Lung (tissue), 12 donors: ENCODE data around the gene RSL24D1. TPM values are rescaled to one million over a fixed set of nuclear protein-coding genes. Genes with fewer than 3 reads are reported as not detected.

Source experiments
- ATAC-seq: fragments of 200-7000 bp; cut with Tn5 transposase; one replicate; pipeline ENCODE4 v1.9.1; 2020; ENCODE audit warnings: moderate number of reproducible peaks; ENCODE audit not compliant: insufficient read depth, low FRiP score
- DNase-seq, 3 donors: peaks; one replicate each; pipeline ENCODE4 v3.0.0-alpha.2; 2013 to 2017
- H3K27ac ChIP-seq, 2 donors: one replicate each; pipeline ENCODE4 v1.5.1; 2013; ENCODE audit warnings: mild to moderate bottlenecking in 2 of 2, moderate library complexity in 2 of 2, control low read depth in 1 of 2, inconsistent platforms in 1 of 2, low read depth in 1 of 2, low read length in 1 of 2
- H3K27me3 ChIP-seq, 3 donors: one replicate each; pipeline ENCODE4 v1.5.1; 2013; ENCODE audit warnings: low read length in 2 of 3; ENCODE audit not compliant: control insufficient read depth in 3 of 3, insufficient read depth in 3 of 3
- H3K36me3 ChIP-seq, 4 donors: one replicate each; pipeline ENCODE4 v1.5.1; 2013; ENCODE audit warnings: low read length in 4 of 4, mild to moderate bottlenecking in 1 of 4, moderate library complexity in 1 of 4; ENCODE audit not compliant: control insufficient read depth in 4 of 4, insufficient read depth in 4 of 4
- H3K4me1 ChIP-seq, 5 donors: one replicate each; pipeline ENCODE4 v1.5.1; 2013; ENCODE audit warnings: low read length in 5 of 5, mild to moderate bottlenecking in 2 of 5, moderate library complexity in 1 of 5; ENCODE audit not compliant: control insufficient read depth in 5 of 5, insufficient read depth in 5 of 5
- H3K4me3 ChIP-seq: one replicate; pipeline ENCODE4 v1.5.1; 2013; ENCODE audit warnings: mild to moderate bottlenecking, control low read depth, moderate library complexity
- H3K9ac ChIP-seq, 2 donors: one replicate each; pipeline ENCODE4 v1.5.1; 2013; ENCODE audit warnings: low read length in 2 of 2, control low read depth in 1 of 2; ENCODE audit not compliant: insufficient read depth in 1 of 2
- H3K9me3 ChIP-seq, 4 donors: one replicate each; pipeline ENCODE4 v1.5.1; 2013; ENCODE audit warnings: low read length in 3 of 4, mild to moderate bottlenecking in 1 of 4, moderate library complexity in 1 of 4; ENCODE audit not compliant: control insufficient read depth in 4 of 4, insufficient read depth in 3 of 4
- CTCF ChIP-seq: IDR thresholded peaks from 2 replicates; pipeline ENCODE4 v1.5.1; 2012; ENCODE audit warnings: mild to moderate bottlenecking; ENCODE audit errors: control extremely low read depth, extremely low read depth
- whole genome bisulfite sequencing, 2 donors: extraction: QIAGEN DNeasy Blood & Tissue Kit; methylation state at CpG; one replicate each; pipeline ENCODE4 v1.1.7; 2013; 5-methylcytosine and 5-hydroxymethylcytosine counted together
- polyA plus RNA-seq, 2 donors: library from polyadenylated mRNA; stranded (reverse); fragments of 200-250 nt; gene quantifications; one replicate each; pipeline ENCODE4 v1.2.1, GENCODE V29; 2013
- total RNA-seq, 2 donors: library from RNA; depleted of rRNA in 1 of 2; stranded (reverse); fragments of >200 nt in 1 of 2; gene quantifications; one replicate each; pipeline ENCODE4 v1.2.1, GENCODE V29; 2014 to 2021
- donor health status: control.
- donor health status: control.
- donor health status: Bipolar disorder and iron deficiency.
- donor health status: healthy.
- donor health status: DM: yes; HTN: yes; CAD: no.

The RSL24D1 gene
- total and polyA plus RNA-seq, 4 donors, result 45.9 to 102 (median 63.9) TPM

- DNase-seq, result no peak
- Histone ChIP-seq H3K9me3 (peaks cover 0 to 18% (median 6%) of the 10 kb centered on the region in 4 donors), H3K27ac (no peak overlapping the region), H3K36me3 (no peaks in the 10 kb centered on the region), H3K4me3 (no peak overlapping the region), H3K27me3 (no peaks in the 10 kb centered on the region), H3K9ac (no peak overlapping the region), H3K4me1 (no peaks in the 10 kb centered on the region)
- ATAC-seq, result no peak
- WGBS, 2 donors, result 95 to 97% methylated on average over 2 of the region's 2 CpGs
- no peak for TF ChIP-seq CTCF
Measured at GRCh38 chr15:55132672-55133071, 64.1 kb downstream of the RSL24D1 start.

Other genes starting within 250 kb of the RSL24D1 start
- gene RAB27A, start 92.9 kb upstream of the RSL24D1 start, total RNA-seq, result 10 to 100 TPM; 55.1 to 71.7 TPM
- gene RAB27A, start 92.9 kb upstream of the RSL24D1 start, polyA plus RNA-seq, result 10 to 100 TPM; 24.4 to 77.1 TPM
- gene PIGBOS1, start 122.2 kb upstream of the RSL24D1 start, total RNA-seq, result 10 to 100 TPM; 12.9 to 17.1 TPM
- gene PIGBOS1, start 122.2 kb upstream of the RSL24D1 start, polyA plus RNA-seq, result 10 to 100 TPM; 19.1 to 29.0 TPM
- 10 to 100 TPM in 1 of 2 donors, 1 to 10 TPM in 1; 9.8 to 15.3 TPM for gene PIGB, start 122.3 kb upstream of the RSL24D1 start, total RNA-seq
- 10 to 100 TPM; 10.6 to 17.0 TPM for gene PIGB, start 122.3 kb upstream of the RSL24D1 start, polyA plus RNA-seq
- gene CCPG1, start 211.4 kb upstream of the RSL24D1 start, total RNA-seq, result 10 to 100 TPM; 60.7 to 75.0 TPM
- 10 to 100 TPM; 24.0 to 46.9 TPM for gene CCPG1, start 211.4 kb upstream of the RSL24D1 start, polyA plus RNA-seq
- 1 to 10 TPM; 5.7 to 5.9 TPM for gene PIERCE2, start 211.6 kb upstream of the RSL24D1 start, total RNA-seq
- 10 to 100 TPM in 1 of 2 donors, 1 to 10 TPM in 1; 2.8 to 10.3 TPM for gene PIERCE2, start 211.6 kb upstream of the RSL24D1 start, polyA plus RNA-seq